ENCODE results near the gene DPP4.

The DPP4 gene

GRCh38 chr2:162091325-162092007, 17.5 kb upstream of the DPP4 start:
- Histone ChIP-seq H3K4ac (ENCODE audit: low read depth in 1 of 2, low read length in 2 of 2) (no peak overlapping the region), H2BK120ac (ENCODE audit: low read depth, low read length) (no peak overlapping the region), H2BK5ac (ENCODE audit: low read depth, low read length, poor library complexity, severe bottlenecking) (no peak overlapping the region), H2BK12ac (ENCODE audit: low read length in 2 of 2) (peak overlapping the region in 1 of 2 experiments; percentile 61), H3K27me3 (ENCODE audit: control insufficient read depth in 1 of 2, insufficient read depth in 1 of 2, low read length in 2 of 2) (no peaks in the 10 kb centered on the region), H2AK5ac (ENCODE audit: low read length, severe bottlenecking) (no peak overlapping the region), H4K91ac (ENCODE audit: low read length) (no peak overlapping the region), H3K14ac (ENCODE audit: low read length in 2 of 2) (peak overlapping the region in 1 of 2 experiments; percentile 11), H4K8ac (ENCODE audit: low read length) (no peak overlapping the region), H3K23ac (ENCODE audit: low read length in 2 of 2) (no peak overlapping the region), H3K4me2 (ENCODE audit: low read length, poor library complexity, severe bottlenecking) (no peak overlapping the region), H3K18ac (ENCODE audit: low read depth in 1 of 2, low read length in 2 of 2) (no peak overlapping the region), H3K79me1 (replicated peaks; ENCODE audit: low read length, poor library complexity, severe bottlenecking) (no peaks in the 10 kb centered on the region), H3K36me3 (ENCODE audit: control insufficient read depth in 1 of 2, insufficient read depth in 2 of 2, low read depth in 1 of 2, low read length in 2 of 2) (no peaks in the 10 kb centered on the region), H2AFZ (ENCODE audit: low read depth, low read length) (no peak overlapping the region), H3K9ac (ENCODE audit: low read length) (peak overlapping the region; percentile 83), H3K27ac (ENCODE audit: low read length, poor library complexity, severe bottlenecking) (no peak overlapping the region), H3K9me3 (ENCODE audit: control insufficient read depth, low read length) (no peaks in the 10 kb centered on the region), H3K4me3 (ENCODE audit: insufficient read depth in 1 of 2, low read depth in 1 of 2, low read length in 2 of 2) (no peak overlapping the region), H2BK15ac (ENCODE audit: low read depth, poor library complexity, severe bottlenecking) (no peak overlapping the region), H3K4me1 (ENCODE audit: control insufficient read depth, insufficient read depth, low read depth, low read length) (peaks cover 3% of the 10 kb centered on the region)
- no peak for DNase-seq
- 86% methylated on average over 5 of the region's 7 CpGs for WGBS

- no peaks in the 10 kb centered on the region for H3K79me1 ChIP-seq (replicated peaks; ENCODE audit: low read length, poor library complexity, severe bottlenecking)
- no peak overlapping the region for H3K27ac ChIP-seq (ENCODE audit: low read length, poor library complexity, severe bottlenecking)
- H3K27me3 ChIP-seq (ENCODE audit: control insufficient read depth in 1 of 2, insufficient read depth in 1 of 2, low read length in 2 of 2), result no peaks in the 10 kb centered on the region
- no peaks in the 10 kb centered on the region for H3K36me3 ChIP-seq (ENCODE audit: control insufficient read depth in 1 of 2, insufficient read depth in 2 of 2, low read depth in 1 of 2, low read length in 2 of 2)
- H3K23ac ChIP-seq (ENCODE audit: low read length in 2 of 2), result no peak overlapping the region
- no peak overlapping the region for H3K4me3 ChIP-seq (ENCODE audit: insufficient read depth in 1 of 2, low read depth in 1 of 2, low read length in 2 of 2)
- H3K18ac ChIP-seq (ENCODE audit: low read depth in 1 of 2, low read length in 2 of 2), result peak overlapping the region in 1 of 2 experiments; percentile 64
- no CpG with 5 or more reads among the region's 1 CpG for WGBS
- peak; percentile 51 for DNase-seq
- no peak overlapping the region for H2BK5ac ChIP-seq (ENCODE audit: low read depth, low read length, poor library complexity, severe bottlenecking)
- H4K8ac ChIP-seq (ENCODE audit: low read length), result no peak overlapping the region
- H3K9me3 ChIP-seq (ENCODE audit: control insufficient read depth, low read length), result no peaks in the 10 kb centered on the region
- H3K14ac ChIP-seq (ENCODE audit: low read length in 2 of 2), result no peak overlapping the region
- peak overlapping the region in 1 of 2 experiments; percentile 35 for H3K4ac ChIP-seq (ENCODE audit: low read depth in 1 of 2, low read length in 2 of 2)
- peak overlapping the region; percentile 83 for H3K9ac ChIP-seq (ENCODE audit: low read length)
- peak overlapping the region in 1 of 2 experiments; percentile 61 for H2BK12ac ChIP-seq (ENCODE audit: low read length in 2 of 2)
- H3K4me2 ChIP-seq (ENCODE audit: low read length, poor library complexity, severe bottlenecking), result no peak overlapping the region
- no peak overlapping the region for H4K91ac ChIP-seq (ENCODE audit: low read length)
- no peak overlapping the region for H2BK15ac ChIP-seq (ENCODE audit: low read depth, poor library complexity, severe bottlenecking)
- no peak overlapping the region for H2AK5ac ChIP-seq (ENCODE audit: low read length, severe bottlenecking)
- H2AFZ ChIP-seq (ENCODE audit: low read depth, low read length), result no peak overlapping the region
- peaks cover 3% of the 10 kb centered on the region for H3K4me1 ChIP-seq (ENCODE audit: control insufficient read depth, insufficient read depth, low read depth, low read length)
- H2BK120ac ChIP-seq (ENCODE audit: low read depth, low read length), result no peak overlapping the region
These were observed 16.1 kb upstream of the DPP4 start for GRCh38 chr2:162090109-162090508.

GRCh38 chr2:162086904-162087303, 12.9 kb upstream of the DPP4 start:
- Histone ChIP-seq H2BK15ac (ENCODE audit: low read depth, poor library complexity, severe bottlenecking) (no peak overlapping the region), H3K9ac (ENCODE audit: low read length) (peak overlapping the region; percentile 83), H2BK120ac (ENCODE audit: low read depth, low read length) (no peak overlapping the region), H3K23ac (ENCODE audit: low read length in 2 of 2) (no peak overlapping the region), H3K9me3 (ENCODE audit: control insufficient read depth, low read length) (no peaks in the 10 kb centered on the region), H3K79me1 (replicated peaks; ENCODE audit: low read length, poor library complexity, severe bottlenecking) (no peaks in the 10 kb centered on the region), H2BK5ac (ENCODE audit: low read depth, low read length, poor library complexity, severe bottlenecking) (no peak overlapping the region), H3K4me2 (ENCODE audit: low read length, poor library complexity, severe bottlenecking) (no peak overlapping the region), H2AK5ac (ENCODE audit: low read length, severe bottlenecking) (no peak overlapping the region), H3K27me3 (ENCODE audit: control insufficient read depth in 1 of 2, insufficient read depth in 1 of 2, low read length in 2 of 2) (no peaks in the 10 kb centered on the region), H3K36me3 (ENCODE audit: control insufficient read depth in 1 of 2, insufficient read depth in 2 of 2, low read depth in 1 of 2, low read length in 2 of 2) (no peaks in the 10 kb centered on the region), H3K4me1 (ENCODE audit: control insufficient read depth, insufficient read depth, low read depth, low read length) (peaks cover 3% of the 10 kb centered on the region), H3K4ac (ENCODE audit: low read depth in 1 of 2, low read length in 2 of 2) (no peak overlapping the region), H4K8ac (ENCODE audit: low read length) (no peak overlapping the region), H3K18ac (ENCODE audit: low read depth in 1 of 2, low read length in 2 of 2) (no peak overlapping the region), H2BK12ac (ENCODE audit: low read length in 2 of 2) (no peak overlapping the region), H4K91ac (ENCODE audit: low read length) (no peak overlapping the region), H3K27ac (ENCODE audit: low read length, poor library complexity, severe bottlenecking) (no peak overlapping the region), H3K4me3 (ENCODE audit: insufficient read depth in 1 of 2, low read depth in 1 of 2, low read length in 2 of 2) (no peak overlapping the region), H3K14ac (ENCODE audit: low read length in 2 of 2) (no peak overlapping the region), H2AFZ (ENCODE audit: low read depth, low read length) (no peak overlapping the region)
- 100% methylated on average over 2 of the region's 2 CpGs for WGBS
- DNase-seq, result no peak

GRCh38 chr2:162085090-162085891, 11.3 kb upstream of the DPP4 start:
- Histone ChIP-seq H4K91ac (ENCODE audit: low read length) (no peak overlapping the region), H3K18ac (ENCODE audit: low read depth in 1 of 2, low read length in 2 of 2) (no peak overlapping the region), H3K4me2 (ENCODE audit: low read length, poor library complexity, severe bottlenecking) (no peak overlapping the region), H3K9me3 (ENCODE audit: control insufficient read depth, low read length) (peaks cover 3% of the 10 kb centered on the region), H3K36me3 (ENCODE audit: control insufficient read depth in 1 of 2, insufficient read depth in 2 of 2, low read depth in 1 of 2, low read length in 2 of 2) (no peaks in the 10 kb centered on the region), H2BK15ac (ENCODE audit: low read depth, poor library complexity, severe bottlenecking) (no peak overlapping the region), H3K79me1 (replicated peaks; ENCODE audit: low read length, poor library complexity, severe bottlenecking) (no peaks in the 10 kb centered on the region), H3K9ac (ENCODE audit: low read length) (peak overlapping the region; percentile 83), H2BK120ac (ENCODE audit: low read depth, low read length) (no peak overlapping the region), H2BK5ac (ENCODE audit: low read depth, low read length, poor library complexity, severe bottlenecking) (no peak overlapping the region), H3K4ac (ENCODE audit: low read depth in 1 of 2, low read length in 2 of 2) (peak overlapping the region in 1 of 2 experiments; percentile 24), H3K27me3 (ENCODE audit: control insufficient read depth in 1 of 2, insufficient read depth in 1 of 2, low read length in 2 of 2) (no peaks in the 10 kb centered on the region), H2AK5ac (ENCODE audit: low read length, severe bottlenecking) (no peak overlapping the region), H3K23ac (ENCODE audit: low read length in 2 of 2) (no peak overlapping the region), H4K8ac (ENCODE audit: low read length) (no peak overlapping the region), H3K4me1 (ENCODE audit: control insufficient read depth, insufficient read depth, low read depth, low read length) (no peaks in the 10 kb centered on the region), H3K14ac (ENCODE audit: low read length in 2 of 2) (no peak overlapping the region), H2AFZ (ENCODE audit: low read depth, low read length) (no peak overlapping the region), H3K27ac (ENCODE audit: low read length, poor library complexity, severe bottlenecking) (no peak overlapping the region), H3K4me3 (ENCODE audit: insufficient read depth in 1 of 2, low read depth in 1 of 2, low read length in 2 of 2) (peak overlapping the region in 1 of 2 experiments; percentile 6), H2BK12ac (ENCODE audit: low read length in 2 of 2) (no peak overlapping the region)
- WGBS, result 9% methylated on average over 3 of the region's 3 CpGs
- DNase-seq, result peak; percentile 94
